Renal pelvis (tissue), 4 donors: ENCODE results near the gene SIRPG. TPM values are rescaled to one million over a fixed set of nuclear protein-coding genes. Genes with fewer than 3 reads are reported as not detected.
"Not testable (repeated sequence)": the region's sequence is repeated elsewhere in the genome, so short reads cannot be mapped to it uniquely, and the experiment has no call there.

Experiments used
- DNase-seq: peaks from one replicate; pipeline ENCODE4 v3.0.0-alpha.2; 2013
- polyA plus RNA-seq, 3 donors: library from polyadenylated mRNA; unstranded; fragments of 120-200 nt; gene quantifications; one replicate each; pipeline ENCODE4 v1.2.1, GENCODE V29; 2013; ENCODE audit not compliant: insufficient read length in 3 of 3

SIRPG gene
- polyA plus RNA-seq, 3 donors, result not detected

- no peak for DNase-seq
Observed at GRCh38 chr20:1636621-1637020, 21.0 kb downstream of the SIRPG start.

GRCh38 chr20:1635291-1635979, 22.1 kb downstream of the SIRPG start:
- DNase-seq, result no peak

GRCh38 chr20:1633535-1633934, 24.0 kb downstream of the SIRPG start:
- DNase-seq, result no peak

DNA sequence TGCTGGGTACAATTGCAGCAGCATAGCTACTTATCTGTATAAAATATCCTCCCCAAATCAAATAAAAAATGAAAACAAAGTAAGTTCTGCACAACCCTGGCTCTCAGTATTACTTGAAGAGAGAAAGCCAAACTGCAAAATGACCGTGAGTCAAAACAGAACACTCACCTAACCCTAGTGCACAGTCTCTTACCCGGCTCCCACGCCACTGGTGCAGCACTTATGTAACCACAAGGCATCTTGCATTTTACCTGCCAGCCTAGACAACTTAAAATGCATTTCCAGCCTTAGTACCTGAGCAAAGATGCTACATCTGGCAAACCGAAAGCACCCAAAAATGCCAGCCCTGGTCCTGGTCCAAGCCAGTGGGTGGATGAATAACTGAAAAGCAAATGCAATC, 25.4 kb downstream of the SIRPG start:
- no peak for DNase-seq

- DNase-seq, result no peak
Observed at GRCh38 chr20:1631309-1632151, 26.0 kb downstream of the SIRPG start.

DNA sequence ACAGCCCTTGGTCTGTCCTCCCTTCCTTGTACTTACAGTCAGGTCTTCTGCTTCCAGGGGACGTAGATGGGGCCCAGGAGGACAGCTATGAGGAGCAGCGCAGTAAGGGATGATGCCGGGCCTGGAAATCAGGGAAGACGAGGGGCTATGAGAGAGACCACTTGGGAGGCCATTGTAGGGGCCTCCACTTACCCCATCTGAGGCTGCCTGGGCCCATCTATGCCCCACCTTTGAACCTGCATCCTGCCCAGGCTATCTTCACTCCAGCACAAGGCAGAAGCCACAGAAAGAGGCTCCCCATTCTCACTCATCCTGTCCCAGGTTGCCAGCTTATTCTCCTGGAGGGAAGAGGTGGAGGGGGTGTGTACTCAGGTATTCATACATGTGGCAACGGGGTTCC, 27.4 kb downstream of the SIRPG start:
- DNase-seq, result no peak

DNA sequence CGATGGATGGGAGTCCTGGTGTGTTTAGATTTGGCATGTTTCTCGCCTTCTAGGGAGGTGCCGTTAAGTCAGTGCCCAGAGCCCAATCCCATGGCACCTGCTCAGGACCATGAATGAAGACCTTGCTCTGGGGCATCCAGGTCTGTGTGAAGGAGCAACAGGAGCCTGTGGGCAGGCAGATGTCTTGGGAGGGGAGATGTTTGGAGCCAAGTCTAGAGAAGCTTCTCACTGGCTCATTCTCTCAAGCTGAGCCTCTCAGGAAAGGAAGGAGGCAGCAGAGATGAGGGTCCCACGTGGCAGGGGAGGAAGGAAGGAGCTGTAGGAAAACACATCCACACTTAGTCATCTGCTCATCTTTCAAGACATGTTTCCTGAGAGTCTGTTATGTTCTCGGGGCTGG, 28.3 kb downstream of the SIRPG start:
- DNase-seq, result no peak

GRCh38 chr20:1628621-1629020, 29.0 kb downstream of the SIRPG start:
- DNase-seq, result no peak

- no peak for DNase-seq
Observed at GRCh38 chr20:1627200-1627550, 30.4 kb downstream of the SIRPG start.

DNA sequence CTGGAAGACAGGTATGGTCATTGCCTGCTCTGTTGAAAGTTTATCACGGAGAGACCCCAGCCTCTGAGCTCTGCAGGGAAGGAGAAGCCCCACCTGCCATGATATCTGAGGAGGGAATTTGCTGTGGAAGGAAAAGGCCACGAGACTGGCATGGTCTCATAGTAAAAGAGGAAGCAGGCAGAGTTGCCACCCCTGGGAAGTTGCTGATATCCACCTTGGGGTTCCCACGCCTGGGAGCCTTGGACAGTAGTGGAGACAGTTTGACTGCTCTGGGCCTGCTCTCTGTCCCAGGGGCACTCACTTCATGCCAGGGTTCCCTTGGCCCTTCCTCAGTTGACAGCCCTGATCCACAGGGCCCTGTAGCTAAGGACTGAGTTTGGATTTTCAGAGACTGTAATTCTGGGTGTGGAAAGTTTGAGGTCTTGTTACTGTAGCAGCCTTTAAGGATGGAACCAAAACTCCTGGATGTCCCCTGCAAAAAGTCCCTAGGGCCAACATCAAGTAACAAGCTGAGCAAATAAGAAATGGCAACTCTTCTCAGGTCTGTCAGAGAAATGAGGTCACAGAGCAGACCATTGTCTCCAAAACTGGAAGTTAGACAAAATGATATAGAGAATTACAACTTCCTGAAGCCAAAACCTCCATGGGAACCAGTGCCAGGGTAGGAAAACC, 30.9 kb downstream of the SIRPG start:
- DNase-seq, result no peak

- no peak for DNase-seq
Observed at GRCh38 chr20:1625083-1625690, 32.4 kb downstream of the SIRPG start.

- no peak for DNase-seq
Observed at GRCh38 chr20:1623501-1624205, 33.9 kb downstream of the SIRPG start.

- no peak for DNase-seq
Observed at GRCh38 chr20:1622450-1622849, 35.1 kb downstream of the SIRPG start.

DNA sequence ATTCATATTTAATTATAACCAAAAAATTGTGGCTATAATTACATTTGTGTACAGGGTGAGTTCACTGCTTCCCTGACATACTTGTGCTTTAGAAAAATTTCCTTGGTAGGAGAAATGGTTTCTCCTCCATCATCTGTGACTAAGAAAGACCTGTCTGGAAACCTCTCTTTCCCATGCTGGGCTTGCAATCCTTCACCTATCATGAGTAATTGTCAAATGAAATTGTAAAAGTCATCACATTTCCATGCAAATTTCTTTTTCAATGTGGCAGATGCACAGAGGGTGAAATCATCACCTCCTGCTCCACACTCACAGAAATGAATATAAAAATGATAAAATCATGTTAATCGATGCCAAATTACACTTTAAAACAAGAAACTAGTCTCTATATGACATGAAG, 36.3 kb downstream of the SIRPG start:
- no peak for DNase-seq

GRCh38 chr20:1619861-1620444, 37.6 kb downstream of the SIRPG start, which contains the start of gene SIRPB1:
TSS of gene SIRPB1 (minus strand) at chr20:1620009. CDS start at chr20:1619944, 65 bp downstream.
- no peak for DNase-seq

- DNase-seq, result no peak
Observed at GRCh38 chr20:1618954-1619540, 38.5 kb downstream of the SIRPG start.

DNA sequence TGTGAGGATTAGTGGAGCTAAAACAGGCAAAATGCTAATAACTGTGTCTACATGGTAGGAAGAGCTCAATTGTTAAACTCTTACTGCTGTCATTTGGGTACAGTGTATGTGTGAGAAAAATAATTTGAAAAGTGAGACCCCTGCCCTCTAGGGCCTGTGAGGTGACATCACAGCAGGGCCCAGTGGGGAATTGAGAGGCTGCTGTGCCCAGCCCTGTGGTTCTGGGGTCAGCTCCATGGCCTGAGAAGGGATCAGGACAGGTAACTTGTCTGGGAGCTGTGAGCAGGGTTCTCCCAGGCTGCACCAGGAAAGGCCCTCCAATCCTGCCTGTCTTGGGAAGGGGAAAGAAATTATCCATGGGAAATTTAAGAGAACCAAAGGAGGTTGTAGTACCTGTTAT, 39.1 kb downstream of the SIRPG start:
- no peak for DNase-seq

- no peak for DNase-seq
Observed at GRCh38 chr20:1616858-1617434, 40.6 kb downstream of the SIRPG start.

DNA sequence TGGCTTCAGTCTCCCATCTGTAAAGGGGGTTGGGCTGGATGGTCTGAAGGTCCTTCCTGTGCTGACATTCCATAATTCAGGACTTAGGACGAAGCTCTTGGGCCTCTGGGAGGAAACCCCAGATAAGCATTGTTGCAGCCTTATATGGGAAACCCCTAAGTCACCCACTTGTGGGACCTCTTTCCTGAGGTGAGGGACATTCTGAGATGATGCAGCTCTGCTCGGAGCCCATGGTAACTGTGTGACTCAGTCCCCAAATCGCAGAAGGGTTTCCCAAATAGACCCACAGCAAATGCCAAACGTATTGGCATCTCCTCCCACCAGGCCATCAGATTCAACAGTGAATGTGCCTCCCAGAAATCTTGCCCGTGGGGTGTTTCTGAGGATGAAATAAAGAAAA, 47.2 kb downstream of the SIRPG start:
- DNase-seq, result not testable (repeated sequence)

DNA sequence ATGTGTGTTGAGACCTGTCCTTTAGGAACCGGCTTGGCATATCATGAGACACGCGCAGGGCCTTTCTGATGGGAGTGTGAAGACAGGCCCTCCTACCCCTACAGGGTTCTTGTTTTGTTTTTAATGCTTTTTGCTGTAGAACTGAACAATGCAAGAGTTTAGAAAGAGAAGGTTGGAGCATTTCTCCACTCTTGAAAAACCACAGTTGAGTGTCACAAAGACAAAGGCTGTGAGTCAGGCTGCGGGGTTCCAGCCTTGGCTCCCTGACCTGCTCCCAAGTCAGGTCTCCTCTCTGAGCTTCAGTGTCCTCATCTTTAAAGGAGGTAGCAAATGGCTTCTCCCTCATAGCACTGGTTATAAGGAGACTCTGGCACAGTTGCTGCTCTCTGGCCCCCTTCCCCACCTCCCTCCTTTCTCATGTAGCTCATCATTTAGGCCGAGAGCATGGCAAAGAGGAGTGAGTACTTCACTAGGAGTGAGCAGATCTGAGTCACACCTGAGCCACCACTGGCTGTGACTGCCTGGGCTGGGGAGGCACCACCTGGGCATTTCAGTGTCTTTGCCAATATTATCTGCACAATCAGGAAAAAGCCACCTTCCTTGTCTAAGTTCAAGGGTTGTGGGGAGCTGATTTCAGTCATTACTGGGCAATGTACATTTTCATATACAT, 48.8 kb downstream of the SIRPG start:
- DNase-seq, result not testable (repeated sequence)
